Testis (tissue), 2 donors: ENCODE measurements around the gene LPIN3.

Experiments
- CTCF ChIP-seq, 3 experiments: fragments of 450-650 bp in 2 of 3; fragments of 200-600 bp in 1 of 3; sonication (generic) in 1 of 3; IDR thresholded peaks; one replicate each; pipeline ENCODE4 v1.5.1; 2016 to 2019; ENCODE audit warnings: antibody characterized with exemption in 3 of 3, mild to moderate bottlenecking in 2 of 3, moderate library complexity in 1 of 3
- POLR2A ChIP-seq: fragments of 450-650 bp; IDR thresholded peaks from one replicate; pipeline ENCODE4 v1.6.1; 2017; ENCODE audit warnings: antibody characterized with exemption, mild to moderate bottlenecking, moderate library complexity

- TF ChIP-seq CTCF (IDR thresholded peaks at IDR 0.05) (no peak), POLR2A (no peak)
These were observed 32.7 kb downstream of the LPIN3 start for GRCh38 chr20:41373251-41373783.
